HG03280 (cell line): ENCODE measurements around the gene APBA3.

Experiments used
- ATAC-seq: cut with Tn5 transposase; IDR thresholded peaks from one replicate; pipeline ENCODE4 v1.9.1; 2021; ENCODE audit warnings: mild to moderate bottlenecking, moderate library complexity; ENCODE audit not compliant: unreplicated experiment

APBA3 gene

GRCh38 chr19:3751236-3751635 is 10.3 kb downstream of the APBA3 start:
- no peak for ATAC-seq

GRCh38 chr19:3750211-3750610 is 11.3 kb downstream of the APBA3 start:
- no peak for ATAC-seq

DNA sequence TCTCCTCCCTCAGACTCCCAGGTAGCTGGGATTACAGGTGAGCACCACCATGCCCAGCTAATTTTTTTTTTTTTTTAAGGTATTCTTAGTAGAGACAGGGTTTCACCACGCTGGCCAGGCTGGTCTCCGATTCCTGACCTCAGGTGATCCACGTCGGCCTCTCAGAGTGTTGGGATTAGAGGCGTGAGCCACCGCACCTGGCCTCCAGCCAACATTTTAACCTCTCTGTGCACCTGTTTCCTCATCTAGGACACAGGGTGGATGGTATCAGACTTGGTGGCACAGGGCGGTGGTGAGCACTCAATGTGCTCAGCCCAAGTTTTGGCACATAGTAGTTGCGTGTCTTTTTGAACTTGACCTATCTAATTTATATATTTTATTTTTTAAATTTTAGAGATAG is 12.5 kb downstream of the APBA3 start:
- ATAC-seq, result no peak

- ATAC-seq, result no peak
Measured at GRCh38 chr19:3746371-3747056, 15.0 kb downstream of the APBA3 start.

GRCh38 chr19:3745363-3746045 is 16.0 kb downstream of the APBA3 start:
- ATAC-seq, result no peak

GRCh38 chr19:3743486-3743885 is 18.0 kb downstream of the APBA3 start:
- ATAC-seq, result no peak

- no peak for ATAC-seq
Measured at GRCh38 chr19:3740431-3740830, 21.1 kb downstream of the APBA3 start.

- no peak for ATAC-seq
Measured at GRCh38 chr19:3738477-3739220, 22.8 kb downstream of the APBA3 start.

- ATAC-seq, result no peak
Measured at GRCh38 chr19:3737487-3738205, 23.8 kb downstream of the APBA3 start.

DNA sequence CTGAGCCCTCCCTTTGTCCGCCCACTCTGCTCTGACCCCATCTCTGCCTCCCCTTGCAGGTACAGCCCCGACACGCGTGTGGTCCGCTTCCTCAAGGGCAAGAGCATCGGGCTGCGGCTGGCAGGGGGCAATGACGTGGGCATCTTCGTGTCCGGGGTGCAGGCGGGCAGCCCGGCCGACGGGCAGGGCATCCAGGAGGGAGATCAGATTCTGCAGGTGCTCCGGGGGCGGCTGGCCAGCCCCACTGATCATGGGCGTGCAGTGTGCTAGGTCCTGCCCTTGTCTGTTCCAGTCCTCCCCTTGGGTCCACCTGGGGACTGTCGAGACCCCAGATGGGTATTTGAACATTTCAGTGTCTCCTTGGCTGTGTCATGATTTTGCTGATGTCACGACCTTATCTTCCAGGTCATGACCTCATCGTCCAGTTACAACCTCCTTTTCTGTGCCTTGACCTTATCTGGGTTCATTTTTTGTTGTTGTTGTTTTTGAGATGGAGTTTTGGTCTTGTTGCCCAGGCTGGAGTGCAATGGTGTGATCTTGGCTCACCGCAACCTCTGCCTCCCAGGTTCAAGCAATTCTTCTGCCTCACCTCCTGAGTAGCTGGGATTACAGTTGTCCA is 25.3 kb downstream of the APBA3 start:
- ATAC-seq, result no peak

GRCh38 chr19:3734310-3734600 is 27.2 kb downstream of the APBA3 start:
- ATAC-seq, result no peak

GRCh38 chr19:3733549-3734309 is 27.8 kb downstream of the APBA3 start:
- ATAC-seq, result no peak

GRCh38 chr19:3732108-3732507 is 29.4 kb downstream of the APBA3 start:
- no peak for ATAC-seq

DNA sequence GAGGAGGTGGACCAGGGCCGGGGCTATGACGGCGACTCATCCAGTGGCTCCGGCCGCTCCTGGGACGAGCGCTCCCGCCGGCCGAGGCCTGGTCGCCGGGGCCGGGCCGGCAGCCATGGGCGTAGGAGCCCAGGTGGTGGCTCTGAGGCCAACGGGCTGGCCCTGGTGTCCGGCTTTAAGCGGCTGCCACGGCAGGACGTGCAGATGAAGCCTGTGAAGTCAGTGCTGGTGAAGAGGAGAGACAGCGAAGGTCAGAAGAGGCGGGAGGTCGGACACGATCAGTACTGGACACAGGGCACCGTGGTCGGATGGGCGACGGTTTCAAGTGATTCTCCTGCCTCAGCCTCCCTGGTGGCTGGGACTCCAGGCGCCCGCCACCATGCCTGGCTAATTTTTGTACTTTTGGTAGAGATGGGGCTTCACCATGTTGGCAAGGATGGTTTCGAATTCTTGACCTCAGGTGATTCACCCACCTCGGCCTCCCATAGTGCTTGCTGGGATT is 31.0 kb downstream of the APBA3 start:
- no peak for ATAC-seq

DNA sequence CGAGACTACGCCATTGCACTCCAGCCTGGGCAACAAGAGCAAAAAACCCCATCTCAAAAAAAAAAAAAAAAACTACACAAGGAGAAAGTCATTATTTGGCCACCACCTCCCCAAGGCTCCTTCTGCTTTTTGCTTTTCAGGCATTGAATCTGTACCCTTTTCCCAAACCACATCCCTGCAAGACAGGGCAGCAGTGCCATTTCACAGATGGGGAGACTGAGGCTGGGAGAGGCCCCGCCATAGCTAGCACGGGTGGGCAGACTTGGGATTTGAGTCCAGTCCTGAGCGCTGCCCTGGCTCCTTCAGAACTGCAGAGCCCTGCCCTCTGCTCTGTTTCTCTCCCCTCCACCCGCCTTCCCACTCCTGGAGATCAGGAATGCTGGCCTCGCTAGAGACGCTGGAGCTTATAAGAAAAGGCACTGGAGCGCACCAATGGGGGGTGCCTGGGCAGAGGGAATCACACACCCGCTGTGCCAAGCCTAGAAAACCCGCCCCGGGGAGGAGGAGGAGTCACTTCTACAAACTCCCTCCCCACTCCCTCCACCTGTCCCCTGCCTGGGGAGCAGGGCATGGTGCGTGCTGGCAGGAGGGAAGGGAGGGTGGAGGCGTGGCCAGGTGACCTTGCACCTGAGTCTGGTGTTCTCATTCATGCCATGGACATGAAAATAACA is 35.7 kb downstream of the APBA3 start:
- no peak for ATAC-seq

DNA sequence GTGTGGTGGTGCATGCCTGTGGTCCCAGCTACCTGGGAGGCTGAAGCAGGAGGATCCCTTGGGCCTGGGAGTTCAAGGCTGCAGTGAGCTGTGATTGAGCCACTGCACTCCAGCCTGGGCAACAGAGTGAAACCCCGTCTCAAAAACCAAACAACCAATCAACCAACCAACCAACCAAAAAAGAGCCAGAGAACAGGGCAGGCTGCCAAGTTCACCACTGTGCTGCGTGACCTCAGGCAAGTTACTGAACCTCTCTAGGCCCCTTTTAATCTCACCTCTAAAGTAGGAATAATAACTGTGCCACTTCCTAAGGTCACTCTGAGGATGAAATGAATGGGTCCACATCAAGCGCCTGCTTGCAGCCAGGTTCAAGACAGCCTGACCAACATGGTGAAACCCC is 36.4 kb downstream of the APBA3 start:
- no peak for ATAC-seq

- no peak for ATAC-seq
Measured at GRCh38 chr19:3723883-3724282, 37.6 kb downstream of the APBA3 start.

- no peak for ATAC-seq
Measured at GRCh38 chr19:3723110-3723488, 38.4 kb downstream of the APBA3 start.

DNA sequence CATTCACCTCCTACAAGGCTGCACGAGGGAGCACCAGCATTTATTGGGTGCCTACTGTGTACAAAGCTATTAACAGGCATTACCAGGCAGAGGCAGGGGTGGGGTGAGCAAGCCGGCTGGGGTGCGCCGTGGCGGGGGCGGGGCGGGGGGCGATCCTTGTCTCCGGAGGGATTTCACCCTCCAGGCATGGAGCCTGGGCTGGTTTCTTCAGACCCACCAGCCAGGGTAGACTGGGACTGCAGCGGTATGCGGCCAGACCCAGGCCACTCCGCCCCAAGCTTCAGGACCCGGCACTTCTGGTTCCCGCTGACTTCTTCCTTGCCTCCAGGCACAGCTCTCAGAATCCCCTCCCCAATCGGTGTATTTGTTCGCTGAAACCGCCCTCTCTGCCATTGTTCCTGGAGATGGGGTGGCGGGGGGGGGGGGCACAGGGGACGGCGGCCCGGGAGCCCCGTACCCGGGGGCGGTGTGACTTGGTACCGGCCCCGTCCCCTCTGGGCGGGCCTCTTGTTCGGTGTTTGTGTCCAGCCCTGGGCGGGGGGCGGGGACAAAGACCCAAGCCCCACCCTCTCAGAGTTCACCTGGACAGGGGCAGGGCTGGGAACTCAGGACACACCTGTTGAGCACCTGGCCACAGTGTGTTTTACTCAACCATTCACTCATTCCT is 38.9 kb downstream of the APBA3 start:
- no peak for ATAC-seq
